DND-41 (cell line): ENCODE data around the gene PRKAR1A.

Experiments used
- EZH2 ChIP-seq: IDR thresholded peaks from 3 replicates; pipeline ENCODE4 v1.6.1; 2012; ENCODE audit warnings: borderline replicate concordance, low read depth, mild to moderate bottlenecking, moderate library complexity, low read length, inconsistent platforms; ENCODE audit not compliant: severe bottlenecking
- TF ChIP-seq, protein P1 (sequence below): IDR thresholded peaks from 2 replicates; pipeline ENCODE4 v1.5.1; 2012; ENCODE audit warnings: borderline replicate concordance, low read length, moderate library complexity, mild to moderate bottlenecking; ENCODE audit not compliant: poor library complexity, severe bottlenecking; ENCODE audit errors: extremely low read depth

DNA sequence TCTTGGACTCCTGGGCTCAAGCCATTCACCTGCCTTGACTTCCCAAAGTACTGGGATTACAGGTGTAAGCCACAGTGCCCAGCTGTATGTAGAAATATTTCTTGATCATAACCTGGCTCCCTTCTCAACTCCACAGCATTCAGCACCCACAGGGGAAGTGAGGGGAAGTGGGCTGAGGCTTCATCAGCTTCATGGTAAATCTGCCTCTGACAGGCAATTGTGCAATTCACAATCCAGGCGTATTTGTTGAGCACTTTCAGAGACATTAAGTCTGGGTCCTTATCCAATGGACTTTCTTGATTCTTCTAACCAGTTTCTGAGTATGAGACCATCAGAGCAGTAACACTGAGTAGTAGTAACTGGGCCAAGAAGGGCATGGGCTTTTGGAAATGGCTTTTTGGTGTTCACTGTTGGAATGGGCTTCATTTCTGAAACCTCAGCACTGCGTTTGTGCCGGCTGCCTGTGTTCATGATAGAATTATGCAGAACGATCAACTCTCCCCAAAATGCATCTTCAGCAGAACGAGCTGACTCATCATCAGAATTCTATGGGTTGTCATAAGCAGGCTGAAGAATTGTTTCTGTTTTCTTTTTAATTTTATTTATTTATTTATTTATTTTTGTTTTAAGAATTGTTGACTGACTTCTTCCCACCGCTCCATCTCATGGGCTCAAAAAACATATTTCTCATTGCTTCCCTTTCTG, 60.1 kb downstream of the PRKAR1A start:
- TF ChIP-seq, protein P1, sequence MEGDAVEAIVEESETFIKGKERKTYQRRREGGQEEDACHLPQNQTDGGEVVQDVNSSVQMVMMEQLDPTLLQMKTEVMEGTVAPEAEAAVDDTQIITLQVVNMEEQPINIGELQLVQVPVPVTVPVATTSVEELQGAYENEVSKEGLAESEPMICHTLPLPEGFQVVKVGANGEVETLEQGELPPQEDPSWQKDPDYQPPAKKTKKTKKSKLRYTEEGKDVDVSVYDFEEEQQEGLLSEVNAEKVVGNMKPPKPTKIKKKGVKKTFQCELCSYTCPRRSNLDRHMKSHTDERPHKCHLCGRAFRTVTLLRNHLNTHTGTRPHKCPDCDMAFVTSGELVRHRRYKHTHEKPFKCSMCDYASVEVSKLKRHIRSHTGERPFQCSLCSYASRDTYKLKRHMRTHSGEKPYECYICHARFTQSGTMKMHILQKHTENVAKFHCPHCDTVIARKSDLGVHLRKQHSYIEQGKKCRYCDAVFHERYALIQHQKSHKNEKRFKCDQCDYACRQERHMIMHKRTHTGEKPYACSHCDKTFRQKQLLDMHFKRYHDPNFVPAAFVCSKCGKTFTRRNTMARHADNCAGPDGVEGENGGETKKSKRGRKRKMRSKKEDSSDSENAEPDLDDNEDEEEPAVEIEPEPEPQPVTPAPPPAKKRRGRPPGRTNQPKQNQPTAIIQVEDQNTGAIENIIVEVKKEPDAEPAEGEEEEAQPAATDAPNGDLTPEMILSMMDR = no peak
- TF ChIP-seq EZH2 = no peak
